Kidney epithelial cell (primary cell): ENCODE measurements around the gene POP5. TPM values are rescaled to one million over a fixed set of nuclear protein-coding genes. Genes with fewer than 3 reads are reported as not detected.

ENCODE experiments used
- DNase-seq: peaks from one replicate; pipeline ENCODE4 v3.0.0-alpha.2; 2010; ENCODE audit warnings: low read depth
- H3K27me3 ChIP-seq: 2 replicates; pipeline ENCODE4 v1.6.0; 2011; ENCODE audit warnings: low read length; ENCODE audit not compliant: control insufficient read depth, insufficient read depth
- H3K36me3 ChIP-seq: 2 replicates; pipeline ENCODE4 v1.5.1; 2011; ENCODE audit warnings: low read length; ENCODE audit not compliant: control insufficient read depth, insufficient read depth
- H3K4me3 ChIP-seq: 2 replicates; pipeline ENCODE4 v1.5.1; 2011; ENCODE audit warnings: low read depth, mild to moderate bottlenecking, control low read depth, low read length
- CTCF ChIP-seq: IDR thresholded peaks from 2 replicates; pipeline ENCODE4 v1.5.1; 2011; ENCODE audit warnings: mild to moderate bottlenecking, moderate library complexity, low read length, control low read depth, inconsistent platforms; ENCODE audit not compliant: insufficient read depth, poor library complexity, severe bottlenecking
- total RNA-seq: library from RNA; depleted of rRNA; stranded (reverse); fragments of >200 nt; gene quantifications from 2 replicates; pipeline ENCODE4 v1.2.3, GENCODE V29; 2015

The POP5 gene
- total RNA-seq, 1 donor from 2014 or later: 47.8 TPM

GRCh38 chr12:120546050-120546386, 35.2 kb downstream of the POP5 start:
- Histone ChIP-seq H3K4me3 (no peak overlapping the region), H3K27me3 (no peaks in the 10 kb centered on the region), H3K36me3 (peaks cover 1% of the 10 kb centered on the region)
- no peak for DNase-seq
- TF ChIP-seq CTCF: no peak

- no peak for DNase-seq
- Histone ChIP-seq H3K27me3 (no peaks in the 10 kb centered on the region), H3K36me3 (peaks cover 1% of the 10 kb centered on the region), H3K4me3 (no peak overlapping the region)
- no peak for TF ChIP-seq CTCF
Observed at GRCh38 chr12:120544691-120545090, 36.5 kb downstream of the POP5 start.

- no peak for DNase-seq
- no peak for TF ChIP-seq CTCF
- Histone ChIP-seq H3K27me3 (no peaks in the 10 kb centered on the region), H3K36me3 (no peaks in the 10 kb centered on the region), H3K4me3 (no peak overlapping the region)
Observed at GRCh38 chr12:120542166-120542565, 39.0 kb downstream of the POP5 start.

DNA sequence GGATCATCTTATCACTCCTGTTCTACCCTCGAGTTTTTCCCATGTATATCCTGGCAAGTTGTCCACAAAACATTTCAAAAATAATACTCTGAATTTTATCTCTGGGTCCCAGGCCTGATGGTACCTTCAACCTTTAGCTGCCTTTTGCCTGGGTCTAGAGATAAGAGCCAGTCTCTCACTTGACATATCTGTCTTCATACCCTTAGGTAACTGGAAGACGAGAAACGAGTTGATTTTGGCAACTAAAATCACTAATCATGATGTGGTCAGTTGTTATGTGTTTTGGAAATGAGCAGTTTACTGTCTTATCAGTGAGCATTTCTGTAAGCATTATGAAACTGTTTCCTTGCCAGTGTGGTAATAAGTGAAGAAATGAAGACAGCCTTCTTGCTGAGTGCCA, 40.8 kb downstream of the POP5 start:
- H3K36me3 ChIP-seq: no peaks in the 10 kb centered on the region
- H3K27me3 ChIP-seq: no peaks in the 10 kb centered on the region
- no peak for TF ChIP-seq CTCF
- no peak overlapping the region for H3K4me3 ChIP-seq
- no peak for DNase-seq

- no peak for TF ChIP-seq CTCF
- no peaks in the 10 kb centered on the region for H3K36me3 ChIP-seq
- no peak overlapping the region for H3K4me3 ChIP-seq
- H3K27me3 ChIP-seq: no peaks in the 10 kb centered on the region
- DNase-seq: no peak
Observed at GRCh38 chr12:120539303-120539702, 41.9 kb downstream of the POP5 start.

DNA sequence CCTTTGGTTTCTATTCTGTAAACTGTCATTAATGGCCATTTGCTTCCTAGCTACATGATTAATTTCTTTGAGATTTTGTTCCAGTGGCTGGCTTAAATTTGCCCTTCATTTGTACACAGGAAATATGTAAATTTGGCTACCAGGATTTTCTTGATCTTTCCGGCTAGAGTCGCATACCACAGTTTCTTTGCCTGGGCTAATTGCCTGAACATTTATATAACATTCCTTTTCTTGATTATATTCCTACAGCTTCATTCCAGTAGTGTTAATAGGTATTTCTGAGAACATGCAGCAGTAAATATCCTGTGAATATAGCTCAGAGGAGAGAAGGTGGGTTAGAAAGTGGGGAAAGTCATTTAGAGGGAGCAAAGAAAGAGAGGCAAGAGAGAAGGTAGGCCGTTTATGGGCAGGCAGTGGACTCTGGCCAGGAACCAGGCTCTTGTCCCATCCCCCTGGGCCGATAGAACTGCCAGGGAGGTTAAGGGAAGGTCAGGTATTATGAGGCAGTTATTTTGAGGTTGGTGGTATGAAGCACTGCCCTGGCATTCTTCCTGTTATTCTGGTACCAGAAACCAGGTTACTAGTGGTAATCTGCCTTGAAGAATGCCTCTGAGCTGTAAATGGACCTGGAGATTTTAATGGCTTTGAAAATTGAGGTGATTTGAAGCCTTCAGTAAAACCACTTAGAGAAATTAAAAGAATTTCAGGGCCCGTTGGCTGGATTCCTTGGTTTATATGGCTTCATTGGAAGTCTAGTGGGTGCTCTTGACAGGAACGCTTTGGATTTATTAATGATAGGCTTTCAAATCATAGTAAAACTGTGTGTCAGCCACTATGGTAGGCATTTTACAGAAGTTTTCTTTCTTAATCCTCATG, 42.7 kb downstream of the POP5 start:
- Histone ChIP-seq H3K4me3 (no peak overlapping the region), H3K36me3 (no peaks in the 10 kb centered on the region), H3K27me3 (no peaks in the 10 kb centered on the region)
- peak; percentile 29 for DNase-seq
- no peak for TF ChIP-seq CTCF
